Mucosa of descending colon (tissue), 3 donors: ENCODE data around the gene GOLGA6L26. TPM values are rescaled to one million over a fixed set of nuclear protein-coding genes. Genes with fewer than 3 reads are reported as not detected.
"Not testable (repeated sequence)": the region's sequence is repeated elsewhere in the genome, so short reads cannot be mapped to it uniquely, and the experiment has no call there.

ENCODE experiments used
- ATAC-seq: fragments of 200-7000 bp; cut with Tn5 transposase; one replicate; pipeline ENCODE4 v1.9.1; 2020; ENCODE audit warnings: mild to moderate bottlenecking, moderate library complexity
- DNase-seq, 3 donors: peaks; one replicate each; pipeline ENCODE4 v3.0.0-alpha.2; 2020
- H3K36me3 ChIP-seq: fragments of 200-600 bp; one replicate; pipeline ENCODE4 v1.8.0; 2021; ENCODE audit warnings: low read depth, mild to moderate bottlenecking
- H3K4me1 ChIP-seq: fragments of 200-600 bp; one replicate; pipeline ENCODE4 v1.8.0; 2021; ENCODE audit warnings: low read depth, mild to moderate bottlenecking
- H3K4me3 ChIP-seq: fragments of 200-600 bp; one replicate; pipeline ENCODE4 v1.8.0; 2021; ENCODE audit warnings: mild to moderate bottlenecking
- H3K9me3 ChIP-seq: fragments of 200-600 bp; one replicate; pipeline ENCODE4 v1.8.0; 2021; ENCODE audit warnings: mild to moderate bottlenecking
- CTCF ChIP-seq: fragments of 200-600 bp; IDR thresholded peaks from one replicate; pipeline ENCODE4 v1.8.0; 2022; ENCODE audit warnings: antibody characterized with exemption, mild to moderate bottlenecking
- intact Hi-C, 2 donors: fragments of 100-400 bp; cut with DNase I in 1 of 2; cut with micrococcal nuclease in 1 of 2; formaldehyde crosslinking; loops; one replicate each; pipeline versions ENCODE4 v1.11.0 to v1.11.1; 2022; cut with DNase I, micrococcal nuclease
- long read RNA-seq, 2 donors: library from polyadenylated mRNA; unstranded; transcript quantifications; one replicate each; pipeline ENCODE4 v2.0.0, GENCODE V29; 2019 to 2021
- total RNA-seq, 3 donors: library from RNA; stranded (reverse); fragmentation: NEBNext Ultra II Directional in 2 of 3; extraction: Animal tissue kit (Norgen Biotek cat#: 25700) in 2 of 3; gene quantifications; one replicate each; pipeline versions ENCODE4 v1.2.1 to v1.2.4, GENCODE V29; 2021 to 2023
- donor health status: DM: no; HTN: no; CAD: no; lungs with moderate emphysema.
- donor health status: DM: no; HTN: no; CAD: no.
- donor health status: DM: no; HTN: yes; CAD: no.

GOLGA6L26 gene
- not detected for total RNA-seq
- long read RNA-seq, donor 1, result 0 reads
- long read RNA-seq, donor 2, result 0 reads

GRCh38 chr15:23334096-23334495, at the start of gene GOLGA6L26:
Gene GOLGA6L26 (minus strand): TSS chr15:23334196. CDS start chr15:23334135, 61 bp downstream.
- ATAC-seq, H3K4me3 ChIP-seq, DNase-seq, intact Hi-C loops, H3K9me3 ChIP-seq, H3K36me3 ChIP-seq, H3K4me1 ChIP-seq: not testable (repeated sequence)

DNA sequence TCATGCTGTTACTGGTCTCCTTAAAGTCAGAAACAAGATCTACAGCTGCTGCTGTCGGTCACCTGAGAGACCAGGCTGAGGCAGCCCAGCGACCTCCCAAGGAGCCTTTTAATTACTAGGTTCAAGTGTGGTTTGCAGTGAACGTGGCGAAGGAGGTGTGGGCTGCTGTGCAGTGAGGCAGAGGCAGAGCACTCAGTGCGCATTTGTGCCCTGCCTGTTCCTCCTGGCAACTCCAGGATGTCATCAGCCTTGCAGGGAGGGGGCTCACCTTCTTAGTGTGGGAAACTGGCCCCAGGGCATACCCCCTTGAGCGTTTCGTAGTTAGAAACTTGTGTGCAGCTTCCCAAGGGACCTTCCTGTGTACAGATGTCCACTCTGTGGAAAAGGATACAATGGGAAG, 47.2 kb upstream of the GOLGA6L26 start:
- H3K36me3 ChIP-seq, DNase-seq, ATAC-seq, H3K4me1 ChIP-seq, H3K9me3 ChIP-seq, intact Hi-C loops, H3K4me3 ChIP-seq: not testable (repeated sequence)

DNA sequence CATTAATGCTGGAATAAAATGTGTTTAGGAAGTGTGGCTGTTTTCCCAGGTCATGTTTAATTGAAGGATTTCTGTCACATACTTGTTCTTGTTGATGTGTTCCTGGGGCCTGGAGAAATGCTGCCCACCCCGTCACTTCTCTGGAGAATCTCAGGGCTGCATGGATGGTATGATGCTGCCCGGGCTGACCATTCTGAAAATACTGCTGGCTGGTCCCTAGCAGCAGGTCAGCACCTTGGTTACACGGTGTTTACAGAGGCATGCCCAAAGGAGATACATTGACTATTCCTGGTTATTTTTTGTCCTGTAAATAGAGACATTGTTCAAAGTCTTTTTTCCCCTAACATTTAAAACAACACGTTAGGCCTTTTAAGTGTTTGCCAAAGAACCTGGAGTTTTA, 46.7 kb upstream of the GOLGA6L26 start:
- H3K4me1 ChIP-seq, H3K4me3 ChIP-seq, intact Hi-C loops, ATAC-seq, DNase-seq, H3K36me3 ChIP-seq, H3K9me3 ChIP-seq: not testable (repeated sequence)

DNA sequence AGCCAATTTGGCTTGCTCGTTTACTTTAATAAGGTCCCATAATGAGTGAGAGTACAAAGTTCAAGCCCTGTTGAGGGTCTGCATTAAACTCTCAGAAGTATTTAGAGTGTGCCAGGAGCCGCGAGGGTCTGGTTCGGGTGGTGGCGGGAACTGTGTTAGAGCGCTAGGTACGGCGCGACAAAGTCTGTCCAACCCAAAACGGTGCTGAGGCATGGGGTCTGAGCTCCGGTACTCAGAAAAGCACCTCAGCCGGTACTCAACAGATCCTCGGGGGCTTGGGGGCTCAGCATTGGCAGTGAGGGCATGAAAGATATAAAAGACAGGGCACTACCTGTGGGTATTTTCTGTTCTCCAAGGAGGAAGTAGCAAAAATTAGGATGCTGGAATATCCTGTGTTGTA, 45.0 kb upstream of the GOLGA6L26 start:
- H3K9me3 ChIP-seq, H3K36me3 ChIP-seq, H3K4me1 ChIP-seq, intact Hi-C loops, ATAC-seq, H3K4me3 ChIP-seq, DNase-seq: not testable (repeated sequence)

- intact Hi-C loops, H3K4me3 ChIP-seq, H3K9me3 ChIP-seq, DNase-seq, H3K36me3 ChIP-seq, ATAC-seq, H3K4me1 ChIP-seq: not testable (repeated sequence)
These were observed 40.2 kb upstream of the GOLGA6L26 start for GRCh38 chr15:23374226-23374625.

GRCh38 chr15:23372891-23373600, 39.0 kb upstream of the GOLGA6L26 start:
- H3K9me3 ChIP-seq, H3K36me3 ChIP-seq, intact Hi-C loops, DNase-seq, H3K4me1 ChIP-seq, ATAC-seq, H3K4me3 ChIP-seq: not testable (repeated sequence)

GRCh38 chr15:23372284-23372683, 38.3 kb upstream of the GOLGA6L26 start:
- no peak for ATAC-seq
- no peaks in the 10 kb centered on the region for H3K9me3 ChIP-seq
- intact Hi-C loops, result no loop called here
- no peak overlapping the region for H3K4me3 ChIP-seq
- TF ChIP-seq CTCF, result no peak
- no peaks in the 10 kb centered on the region for H3K36me3 ChIP-seq
- H3K4me1 ChIP-seq, result no peaks in the 10 kb centered on the region
- DNase-seq, result no peak

DNA sequence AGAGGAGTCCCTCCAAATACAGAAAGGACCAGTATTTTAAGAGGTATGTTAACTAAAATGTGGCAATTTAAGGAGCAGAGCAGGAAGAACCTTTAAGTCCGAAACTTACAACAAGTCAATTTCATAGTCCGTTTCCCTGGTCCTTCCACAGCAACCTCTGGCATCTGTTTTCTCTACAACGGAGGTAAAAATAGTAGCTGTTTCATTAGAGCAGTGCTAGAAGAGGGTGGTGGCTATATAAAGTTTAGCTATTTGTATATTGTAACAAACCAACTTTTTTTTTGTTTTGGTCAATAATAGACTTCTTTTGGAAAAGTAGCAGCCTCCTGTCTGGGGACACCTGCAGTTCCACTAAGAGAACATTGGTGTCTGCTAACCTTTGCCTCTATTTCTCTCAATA, 37.9 kb upstream of the GOLGA6L26 start:
- H3K9me3 ChIP-seq, DNase-seq, H3K36me3 ChIP-seq, H3K4me1 ChIP-seq, H3K4me3 ChIP-seq, intact Hi-C loops, ATAC-seq: not testable (repeated sequence)

GRCh38 chr15:23371134-23371533, 37.1 kb upstream of the GOLGA6L26 start:
- ATAC-seq, H3K4me3 ChIP-seq, H3K9me3 ChIP-seq, H3K4me1 ChIP-seq, H3K36me3 ChIP-seq, intact Hi-C loops, DNase-seq: not testable (repeated sequence)

- TF ChIP-seq CTCF, result no peak
- DNase-seq (no peak), ATAC-seq (no peak)
- no peak overlapping the region for H3K4me3 ChIP-seq
- no peaks in the 10 kb centered on the region for H3K9me3 ChIP-seq
- intact Hi-C loops, result no loop called here
- no peaks in the 10 kb centered on the region for H3K4me1 ChIP-seq
- no peaks in the 10 kb centered on the region for H3K36me3 ChIP-seq
These were observed 36.6 kb upstream of the GOLGA6L26 start for GRCh38 chr15:23370578-23370977.

GRCh38 chr15:23364261-23364660, 30.3 kb upstream of the GOLGA6L26 start:
- ATAC-seq, DNase-seq, H3K36me3 ChIP-seq, H3K4me1 ChIP-seq, intact Hi-C loops, H3K9me3 ChIP-seq, H3K4me3 ChIP-seq: not testable (repeated sequence)

DNA sequence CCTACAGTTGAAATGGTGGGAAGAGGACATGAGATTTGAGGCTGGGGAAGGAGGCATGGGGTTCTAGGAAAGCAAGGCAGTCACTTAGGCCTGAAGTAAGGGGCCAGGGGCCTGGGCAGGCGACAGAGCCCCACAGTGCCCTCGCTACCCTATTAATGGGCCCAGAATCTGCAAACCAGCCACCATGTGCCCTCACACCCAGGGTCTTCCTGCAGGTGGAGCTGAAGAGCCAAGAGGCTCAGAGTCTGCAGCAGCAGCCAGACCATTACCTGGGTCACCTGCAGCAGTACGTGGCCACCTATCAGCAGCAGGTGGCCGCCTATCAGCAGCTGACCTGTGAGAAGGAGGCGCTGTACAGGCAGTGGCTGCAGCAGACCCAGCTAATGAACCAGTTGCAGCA, 28.6 kb upstream of the GOLGA6L26 start:
- H3K4me1 ChIP-seq, H3K36me3 ChIP-seq, H3K4me3 ChIP-seq, H3K9me3 ChIP-seq, ATAC-seq, intact Hi-C loops: not testable (repeated sequence)
- peak in 2 of 3 donors; percentile 51 to 58 for DNase-seq

- H3K9me3 ChIP-seq, H3K4me3 ChIP-seq, intact Hi-C loops, H3K36me3 ChIP-seq, H3K4me1 ChIP-seq, DNase-seq, ATAC-seq: not testable (repeated sequence)
These were observed 20.5 kb upstream of the GOLGA6L26 start, which contains the start of gene GOLGA8S for GRCh38 chr15:23354448-23354847. Gene GOLGA8S (plus strand): TSS chr15:23354748. CDS start chr15:23354810, 62 bp downstream.
